Measurements from ENCODE around the gene EDNRA. TPM values are rescaled to one million over a fixed set of nuclear protein-coding genes. Genes with fewer than 3 reads are reported as not detected.

The EDNRA gene
- total RNA-seq, 6 donors from 2014 or later, result 7.3 to 32.2 (median 10.2) TPM

DNA sequence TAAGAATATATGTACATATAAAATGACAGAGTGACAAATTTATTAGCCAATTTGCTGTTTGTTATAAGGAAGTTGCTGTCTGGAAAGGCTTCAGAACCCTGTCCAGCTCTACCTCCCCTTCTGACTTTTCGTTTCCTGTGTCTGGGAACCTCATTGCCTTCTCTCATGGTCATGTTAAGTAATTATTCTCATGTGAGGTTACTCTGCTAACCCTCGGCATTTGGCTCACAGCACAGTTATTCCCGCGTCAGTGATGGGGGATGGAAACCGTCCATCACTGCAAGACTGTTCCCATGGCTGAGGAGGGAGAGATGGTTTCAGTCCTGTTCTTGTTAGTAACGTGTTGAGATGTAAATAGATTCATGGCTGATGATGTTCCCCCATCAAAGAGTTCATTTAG, 11.9 kb downstream of the EDNRA start:
- Histone ChIP-seq H3K4me3 (no peak overlapping the region), H3K27me3 (no peaks in the 10 kb centered on the region), H3K36me3 (no peaks in the 10 kb centered on the region), H3K9me3 (no peaks in the 10 kb centered on the region), H3K4me1 (peaks cover 0 to 5% (median 2%) of the 10 kb centered on the region in 4 donors), H3K27ac (peak overlapping the region in 3 of 4 donors; percentile 24 to 54 (median 28))
- DNase-seq (no peak), ATAC-seq (ENCODE audit: low FRiP score in 2 of 2) (no peak)
- peak; percentile 37 for TF ChIP-seq POLR2AphosphoS5 (IDR thresholded peaks at IDR 0.05)
- TF ChIP-seq POLR2A (IDR thresholded peaks at IDR 0.05), result no peak
- 47 to 55% methylated on average over 6 of the region's 6 CpGs for WGBS, 2 donors

GRCh38 chr4:147493307-147493706, 12.4 kb downstream of the EDNRA start:
- H3K9me3 ChIP-seq, result no peaks in the 10 kb centered on the region
- no peaks in the 10 kb centered on the region for H3K27me3 ChIP-seq
- peaks cover 0 to 5% (median 2%) of the 10 kb centered on the region in 4 donors for H3K4me1 ChIP-seq
- H3K27ac ChIP-seq, result peak overlapping the region in 1 of 4 donors; percentile 19
- no peaks in the 10 kb centered on the region for H3K36me3 ChIP-seq
- H3K4me3 ChIP-seq, result no peak overlapping the region
- no peak for ATAC-seq (ENCODE audit: low FRiP score in 2 of 2)
- no peak for DNase-seq
- WGBS, 2 donors, result 68 to 78% methylated on average over 1 of the region's 1 CpG
- TF ChIP-seq EP300 (IDR thresholded peaks at IDR 0.05) (no peak), POLR2A (IDR thresholded peaks at IDR 0.05) (no peak), CTCF (IDR thresholded peaks at IDR 0.05) (no peak), POLR2AphosphoS5 (IDR thresholded peaks at IDR 0.05) (no peak)

- H3K9me3 ChIP-seq, result no peaks in the 10 kb centered on the region
- H3K27me3 ChIP-seq, result no peaks in the 10 kb centered on the region
- no peak for ATAC-seq (ENCODE audit: low FRiP score in 2 of 2)
- no peak for TF ChIP-seq POLR2AphosphoS5 (IDR thresholded peaks at IDR 0.05)
- no peak overlapping the region for H3K4me3 ChIP-seq
- 53 to 60% methylated on average over 2 of the region's 2 CpGs for WGBS, 2 donors
- peak overlapping the region in 3 of 4 donors; percentile 2 to 44 (median 37) for H3K27ac ChIP-seq
- peaks cover 0 to 5% (median 2%) of the 10 kb centered on the region in 4 donors for H3K4me1 ChIP-seq
- DNase-seq, result no peak
- no peaks in the 10 kb centered on the region for H3K36me3 ChIP-seq
Observed at GRCh38 chr4:147494301-147494700, 13.4 kb downstream of the EDNRA start.

- Histone ChIP-seq H3K9me3 (no peaks in the 10 kb centered on the region), H3K4me1 (peaks cover 0 to 4% (median 2%) of the 10 kb centered on the region in 4 donors), H3K27ac (no peak overlapping the region), H3K4me3 (no peak overlapping the region), H3K27me3 (no peaks in the 10 kb centered on the region), H3K36me3 (no peaks in the 10 kb centered on the region)
- DNase-seq (no peak), ATAC-seq (ENCODE audit: low FRiP score in 2 of 2) (no peak)
- WGBS, 2 donors, result 85 to 100% methylated on average over 1 of the region's 1 CpG
- TF ChIP-seq POLR2A (IDR thresholded peaks at IDR 0.05) (no peak), EP300 (IDR thresholded peaks at IDR 0.05) (no peak), POLR2AphosphoS5 (IDR thresholded peaks at IDR 0.05) (no peak), CTCF (IDR thresholded peaks at IDR 0.05) (no peak)
Observed at GRCh38 chr4:147496500-147496899, 15.6 kb downstream of the EDNRA start.

- no peak for ATAC-seq (ENCODE audit: low FRiP score in 2 of 2)
- DNase-seq, result no peak
- Histone ChIP-seq H3K36me3 (no peaks in the 10 kb centered on the region), H3K9me3 (no peaks in the 10 kb centered on the region), H3K27ac (peak overlapping the region; percentile 11 to 46 (median 17)), H3K4me1 (no peaks in the 10 kb centered on the region), H3K27me3 (no peaks in the 10 kb centered on the region), H3K4me3 (no peak overlapping the region)
- TF ChIP-seq EP300 (IDR thresholded peaks at IDR 0.05) (no peak), POLR2A (IDR thresholded peaks at IDR 0.05) (no peak), CTCF (IDR thresholded peaks at IDR 0.05) (no peak), POLR2AphosphoS5 (IDR thresholded peaks at IDR 0.05) (no peak)
- 67 to 68% methylated on average over 4 of the region's 4 CpGs for WGBS, 2 donors
Observed at GRCh38 chr4:147498031-147498660, 17.2 kb downstream of the EDNRA start.

GRCh38 chr4:147508346-147508745, 27.4 kb downstream of the EDNRA start:
- no peak overlapping the region for H3K27ac ChIP-seq
- TF ChIP-seq POLR2A (IDR thresholded peaks at IDR 0.05) (no peak), EP300 (IDR thresholded peaks at IDR 0.05) (no peak), CTCF (IDR thresholded peaks at IDR 0.05) (no peak), POLR2AphosphoS5 (IDR thresholded peaks at IDR 0.05) (no peak)
- DNase-seq (no peak), ATAC-seq (ENCODE audit: low FRiP score in 2 of 2) (no peak)
- no peaks in the 10 kb centered on the region for H3K4me1 ChIP-seq
- H3K36me3 ChIP-seq, result no peaks in the 10 kb centered on the region
- H3K4me3 ChIP-seq, result no peak overlapping the region
- WGBS, 2 donors, result 81 to 88% methylated on average over 2 of the region's 2 CpGs
- H3K9me3 ChIP-seq, result no peaks in the 10 kb centered on the region
- H3K27me3 ChIP-seq, result no peaks in the 10 kb centered on the region
